HepG2 (cell line): ENCODE measurements around the gene FMR1. TPM values are rescaled to one million over a fixed set of nuclear protein-coding genes. Genes with fewer than 3 reads are reported as not detected.

Source experiments
- ATAC-seq: fragments of 200-7000 bp; cut with Tn5 transposase; 3 replicates; pipeline ENCODE4 v1.9.1; 2020; ENCODE audit warnings: mild to moderate bottlenecking, moderate library complexity
- BruUV-seq: library from RNA; stranded (reverse); fragments of 400-500 nt; replicated peaks from 2 replicates; lab custom pipeline; 2021; lab: Mats Ljungman, UMichigan
- CTCF ChIA-PET: fragments of 300-600 bp; formaldehyde crosslinking; extraction: SDS; loops from one replicate; lab custom pipeline; 2021; ENCODE audit warnings: low total read pairs, inconsistent platforms, low intra/inter-chr PET ratio; lab: Yijun Ruan, JAX
- POLR2A ChIA-PET: fragments of 350-600 bp; sonication (Branson Sonifier 250); formaldehyde crosslinking; loops from one replicate; lab custom pipeline; 2020; ENCODE audit warnings: antibody characterized with exemption, inconsistent platforms; lab: Yijun Ruan, JAX
- DNase-seq: peaks from one replicate; pipeline ENCODE4 v3.0.0-alpha.2; 2015; ENCODE audit warnings: low spot score
- FAIRE-seq: peaks from 3 replicates; lab custom pipeline; 2011; peaks lifted over from hg19 to GRCh38; lab: Jason Lieb, UNC
- H2AFZ ChIP-seq: one replicate; pipeline ENCODE4 v1.6.1; 2011; ENCODE audit warnings: low read length, inconsistent platforms
- H3K27ac ChIP-seq: fragments of 300-600 bp; 3 replicates; pipeline ENCODE4 v1.8.0; 2011; ENCODE audit warnings: mixed run types, mild to moderate bottlenecking, mixed read lengths, low read length, inconsistent platforms; ENCODE audit not compliant: insufficient read depth; ENCODE audit errors: extremely low read length
- H3K27me3 ChIP-seq, 2 experiments: fragments of 200-600 bp in 1 of 2; 2 replicates in 1 of 2; 3 replicates in 1 of 2; pipeline versions ENCODE4 v1.6.0 to v1.8.0; 2011; ENCODE audit warnings: low read length in 2 of 2, mild to moderate bottlenecking in 2 of 2, moderate library complexity in 2 of 2, inconsistent platforms in 1 of 2; ENCODE audit not compliant: insufficient read depth in 2 of 2, control insufficient read depth in 1 of 2
- H3K36me3 ChIP-seq, 2 experiments: fragments of 200-600 bp in 1 of 2; replicated peaks in 1 of 2; 2 replicates in 1 of 2; 3 replicates in 1 of 2; pipeline versions ENCODE4 v1.5.1 to v1.8.0; 2011; ENCODE audit warnings: low read length in 2 of 2, inconsistent platforms in 1 of 2; ENCODE audit not compliant: insufficient read depth in 2 of 2, control insufficient read depth in 1 of 2
- H3K4me1 ChIP-seq: 2 replicates; pipeline ENCODE4 v1.5.1; 2012; ENCODE audit warnings: low read length, inconsistent platforms; ENCODE audit not compliant: insufficient read depth
- H3K4me2 ChIP-seq: 2 replicates; pipeline ENCODE4 v1.6.0; 2011; ENCODE audit warnings: low read depth, low read length, inconsistent platforms
- H3K4me3 ChIP-seq, 3 experiments: fragments of 200-600 bp in 1 of 3; sonication (generic), shearing (Covaris generic) in 1 of 3; replicated peaks in 1 of 3; 2 replicates each; pipeline ENCODE4 v1.5.1; 2011 to 2016; ENCODE audit warnings: low read length in 3 of 3, inconsistent platforms in 2 of 3, low read depth in 2 of 3, mild to moderate bottlenecking in 2 of 3, control low read depth in 1 of 3, mixed read lengths in 1 of 3; ENCODE audit not compliant: insufficient read depth in 1 of 3
- H3K79me2 ChIP-seq: one replicate; pipeline ENCODE4 v1.6.1; 2011; ENCODE audit warnings: low read length, inconsistent platforms; ENCODE audit not compliant: insufficient read depth
- H3K9ac ChIP-seq: 2 replicates; pipeline ENCODE4 v1.6.0; 2011; ENCODE audit warnings: mild to moderate bottlenecking, low read depth, low read length, inconsistent platforms; ENCODE audit not compliant: insufficient read depth
- H3K9me3 ChIP-seq: 2 replicates; pipeline ENCODE4 v1.5.1; 2012; ENCODE audit warnings: mild to moderate bottlenecking, low read length
- H4K20me1 ChIP-seq: 2 replicates; pipeline ENCODE4 v1.6.0; 2011; ENCODE audit warnings: inconsistent platforms, mild to moderate bottlenecking, low read length, moderate library complexity; ENCODE audit not compliant: insufficient read depth
- KLF9 ChIP-seq: IDR thresholded peaks from 2 replicates; pipeline ENCODE4 v1.6.1; 2016; ENCODE audit warnings: low read depth
- PHF8 ChIP-seq: sonication (generic); formaldehyde crosslinking; IDR thresholded peaks from 2 replicates; pipeline ENCODE4 v1.5.0; 2020; ENCODE audit warnings: missing genetic modification reagents
- WGBS: methylation state at CpG from one replicate; pipeline ENCODE4 v1.1.6; 2017; ENCODE audit warnings: low lambda C conversion rate; 5-methylcytosine and 5-hydroxymethylcytosine counted together
- in situ Hi-C: cut with HindIII; loops from 2 replicates; pipeline ENCODE4 v1.10.0; 2017; ENCODE audit warnings: low pct_unique_long_range_greater_than_20kb; ENCODE audit not compliant: extremely low pct_ligation_motif_present
- intact Hi-C: fragments of 100-400 bp; cut with micrococcal nuclease; formaldehyde crosslinking; loops from one replicate; pipeline ENCODE4 v1.10.0; 2022; ENCODE audit not compliant: unreplicated experiment
- polyA plus RNA-seq, 8 experiments: library from polyadenylated mRNA; depleted of rRNA in 3 of 8; stranded (reverse) in 7 of 8; unstranded in 1 of 8; fragments of >200 nt; fragmentation: Illumina TruSeq in 4 of 8; extraction: Trizol in 4 of 8; gene quantifications; 2 replicates each; pipeline versions ENCODE4 v1.2.1 to v1.2.3, GENCODE V29; 2011 to 2016; ENCODE audit warnings: low read depth in 4 of 8, missing spikeins in 1 of 8, mixed read lengths in 1 of 8; ENCODE audit not compliant: insufficient read depth in 1 of 8
- total RNA-seq, 5 experiments: library from RNA; depleted of rRNA; stranded (reverse); fragments of >200 nt; fragmentation: Illumina TruSeq; extraction: Trizol; gene quantifications; 2 replicates each; pipeline ENCODE4 v1.2.3, GENCODE V29; 2016; ENCODE audit warnings: low read depth in 1 of 5
- TF ChIP-seq, protein P1 (sequence below): sonication (generic); formaldehyde crosslinking; IDR thresholded peaks from 2 replicates; pipeline ENCODE4 v1.4.0; 2020; ENCODE audit warnings: missing genetic modification reagents
- TF ChIP-seq, protein P2 (sequence below): IDR thresholded peaks from 2 replicates; pipeline ENCODE4 v1.6.1; 2016; ENCODE audit warnings: control low read depth
- TF ChIP-seq, protein P3 (sequence below): sonication (generic); formaldehyde crosslinking; IDR thresholded peaks from 2 replicates; pipeline ENCODE4 v1.4.0; 2020; ENCODE audit warnings: missing genetic modification reagents

FMR1 gene
- total and polyA plus RNA-seq, 2 of the 13 experiments (the other 11 are each of a cell fraction or from before 2014, with no cell fraction given) = 27.8 to 49.6 TPM

DNA sequence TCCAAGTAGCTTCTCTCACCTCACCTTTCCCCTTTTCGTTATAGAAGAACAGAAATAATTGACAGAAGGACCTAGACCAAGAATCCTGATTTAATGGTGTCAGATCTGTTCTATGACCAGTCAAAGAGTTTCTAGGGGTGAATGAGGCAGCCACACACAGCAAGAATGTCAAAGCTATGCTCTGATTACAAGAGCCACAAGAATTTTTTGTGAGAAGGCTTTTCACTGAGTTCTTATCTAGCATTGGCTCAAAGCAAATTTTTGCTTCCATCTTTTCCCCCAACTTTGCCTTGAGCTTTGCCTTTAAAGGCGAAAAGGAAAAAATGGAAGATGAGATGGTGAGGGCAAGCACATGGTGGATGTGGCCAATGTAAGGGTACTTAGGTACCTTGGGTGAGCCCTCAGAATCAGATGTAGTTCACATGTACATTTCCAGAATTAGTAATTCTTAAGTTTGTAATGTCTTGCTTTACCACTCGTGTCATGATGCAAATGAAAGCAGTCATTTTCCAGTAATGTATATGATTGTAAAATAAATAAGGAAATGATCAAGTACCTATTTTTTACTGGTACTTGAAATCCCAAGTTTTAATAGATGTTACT lies 23.5 kb downstream of the FMR1 start (continued):
- TF ChIP-seq, protein P1, sequence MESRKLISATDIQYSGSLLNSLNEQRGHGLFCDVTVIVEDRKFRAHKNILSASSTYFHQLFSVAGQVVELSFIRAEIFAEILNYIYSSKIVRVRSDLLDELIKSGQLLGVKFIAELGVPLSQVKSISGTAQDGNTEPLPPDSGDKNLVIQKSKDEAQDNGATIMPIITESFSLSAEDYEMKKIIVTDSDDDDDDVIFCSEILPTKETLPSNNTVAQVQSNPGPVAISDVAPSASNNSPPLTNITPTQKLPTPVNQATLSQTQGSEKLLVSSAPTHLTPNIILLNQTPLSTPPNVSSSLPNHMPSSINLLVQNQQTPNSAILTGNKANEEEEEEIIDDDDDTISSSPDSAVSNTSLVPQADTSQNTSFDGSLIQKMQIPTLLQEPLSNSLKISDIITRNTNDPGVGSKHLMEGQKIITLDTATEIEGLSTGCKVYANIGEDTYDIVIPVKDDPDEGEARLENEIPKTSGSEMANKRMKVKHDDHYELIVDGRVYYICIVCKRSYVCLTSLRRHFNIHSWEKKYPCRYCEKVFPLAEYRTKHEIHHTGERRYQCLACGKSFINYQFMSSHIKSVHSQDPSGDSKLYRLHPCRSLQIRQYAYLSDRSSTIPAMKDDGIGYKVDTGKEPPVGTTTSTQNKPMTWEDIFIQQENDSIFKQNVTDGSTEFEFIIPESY = no peak

DNA sequence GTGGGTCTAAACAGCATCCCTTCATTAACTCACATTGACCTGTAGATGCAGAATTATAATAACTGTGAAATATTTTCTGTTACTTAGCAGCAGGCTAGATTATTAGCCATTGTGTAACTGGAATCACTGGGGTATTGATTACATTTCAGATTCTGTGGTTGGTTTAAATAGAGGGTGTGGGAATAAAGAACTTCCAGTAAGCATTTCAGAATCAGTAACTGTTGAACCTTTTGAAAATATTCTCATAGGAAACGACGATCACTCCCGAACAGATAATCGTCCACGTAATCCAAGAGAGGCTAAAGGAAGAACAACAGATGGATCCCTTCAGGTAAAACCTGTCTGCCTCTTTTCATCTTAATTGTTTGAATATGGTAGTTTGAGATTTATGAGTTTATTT lies 33.6 kb downstream of the FMR1 start:
- Histone ChIP-seq H3K4me1 (peaks cover 20% of the 10 kb centered on the region), H3K9me3 (no peaks in the 10 kb centered on the region), H3K27ac (no peak overlapping the region), H3K27me3 (no peaks in the 10 kb centered on the region), H3K36me3 (peaks cover 2 to 33% of the 10 kb centered on the region in 2 experiments; a peak in 4 of 5 replicates), H3K9ac (no peak overlapping the region), H3K4me3 (no peak overlapping the region), H2AFZ (no peak overlapping the region), H3K4me2 (no peak overlapping the region), H3K79me2 (no peaks in the 10 kb centered on the region), H4K20me1 (no peaks in the 10 kb centered on the region)
- intact Hi-C loops (no loop called here), in situ Hi-C loops (no loop called here)
- FAIRE-seq (no peak), DNase-seq (no peak), ATAC-seq (no peak)
- TF ChIP-seq PHF8 (CRISPR knock-in tag) (no peak), KLF9 (CRISPR knock-in tag) (no peak)
- TF ChIP-seq, protein P2, sequence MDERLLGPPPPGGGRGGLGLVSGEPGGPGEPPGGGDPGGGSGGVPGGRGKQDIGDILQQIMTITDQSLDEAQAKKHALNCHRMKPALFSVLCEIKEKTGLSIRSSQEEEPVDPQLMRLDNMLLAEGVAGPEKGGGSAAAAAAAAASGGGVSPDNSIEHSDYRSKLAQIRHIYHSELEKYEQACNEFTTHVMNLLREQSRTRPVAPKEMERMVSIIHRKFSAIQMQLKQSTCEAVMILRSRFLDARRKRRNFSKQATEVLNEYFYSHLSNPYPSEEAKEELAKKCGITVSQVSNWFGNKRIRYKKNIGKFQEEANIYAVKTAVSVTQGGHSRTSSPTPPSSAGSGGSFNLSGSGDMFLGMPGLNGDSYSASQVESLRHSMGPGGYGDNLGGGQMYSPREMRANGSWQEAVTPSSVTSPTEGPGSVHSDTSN (CRISPR knock-in tag) = no peak
- TF ChIP-seq, protein P3, sequence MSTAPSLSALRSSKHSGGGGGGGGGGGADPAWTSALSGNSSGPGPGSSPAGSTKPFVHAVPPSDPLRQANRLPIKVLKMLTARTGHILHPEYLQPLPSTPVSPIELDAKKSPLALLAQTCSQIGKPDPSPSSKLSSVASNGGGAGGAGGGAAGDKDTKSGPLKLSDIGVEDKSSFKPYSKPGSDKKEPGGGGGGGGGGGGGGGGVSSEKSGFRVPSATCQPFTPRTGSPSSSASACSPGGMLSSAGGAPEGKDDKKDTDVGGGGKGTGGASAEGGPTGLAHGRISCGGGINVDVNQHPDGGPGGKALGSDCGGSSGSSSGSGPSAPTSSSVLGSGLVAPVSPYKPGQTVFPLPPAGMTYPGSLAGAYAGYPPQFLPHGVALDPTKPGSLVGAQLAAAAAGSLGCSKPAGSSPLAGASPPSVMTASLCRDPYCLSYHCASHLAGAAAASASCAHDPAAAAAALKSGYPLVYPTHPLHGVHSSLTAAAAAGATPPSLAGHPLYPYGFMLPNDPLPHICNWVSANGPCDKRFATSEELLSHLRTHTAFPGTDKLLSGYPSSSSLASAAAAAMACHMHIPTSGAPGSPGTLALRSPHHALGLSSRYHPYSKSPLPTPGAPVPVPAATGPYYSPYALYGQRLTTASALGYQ (CRISPR knock-in tag) = no peak
- POLR2A ChIA-PET = no interaction called here
- BruUV-seq = no TSS peak
- CTCF ChIA-PET = no interaction called here
- WGBS = 95% methylated on average over 5 of the region's 5 CpGs
